Rectal smooth muscle tissue (tissue), 1 donor: ENCODE measurements around the gene PUSL1.

Source experiments
- H3K27ac ChIP-seq: one replicate; pipeline ENCODE4 v1.7.0; 2013; ENCODE audit warnings: low read depth, low read length, inconsistent platforms
- H3K27me3 ChIP-seq: one replicate; pipeline ENCODE4 v1.7.0; 2013; ENCODE audit warnings: low read length; ENCODE audit not compliant: control insufficient read depth, insufficient read depth
- H3K36me3 ChIP-seq: one replicate; pipeline ENCODE4 v1.7.0; 2013; ENCODE audit warnings: low read length; ENCODE audit not compliant: control insufficient read depth, insufficient read depth
- H3K4me1 ChIP-seq: one replicate; pipeline ENCODE4 v1.7.0; 2013; ENCODE audit warnings: low read length; ENCODE audit not compliant: control insufficient read depth, insufficient read depth
- H3K4me3 ChIP-seq: one replicate; pipeline ENCODE4 v1.7.0; 2013; ENCODE audit warnings: low read length
- H3K9ac ChIP-seq: one replicate; pipeline ENCODE4 v1.7.0; 2013; ENCODE audit warnings: low read length

The PUSL1 gene

GRCh38 chr1:1270813-1271212 lies 37.6 kb upstream of the PUSL1 start:
- Histone ChIP-seq H3K36me3 (peaks cover 7% of the 10 kb centered on the region), H3K4me3 (no peak overlapping the region), H3K27me3 (no peaks in the 10 kb centered on the region), H3K4me1 (peaks cover 19% of the 10 kb centered on the region), H3K27ac (no peak overlapping the region), H3K9ac (peak overlapping the region; percentile 16)

GRCh38 chr1:1272341-1273208 lies 35.8 kb upstream of the PUSL1 start:
- peak overlapping the region; percentile 87 for H3K9ac ChIP-seq
- H3K4me1 ChIP-seq = peaks cover 19% of the 10 kb centered on the region
- H3K36me3 ChIP-seq = peaks cover 4% of the 10 kb centered on the region
- peak overlapping the region; percentile 71 for H3K27ac ChIP-seq
- peak overlapping the region; percentile 89 for H3K4me3 ChIP-seq
- H3K27me3 ChIP-seq = no peaks in the 10 kb centered on the region

- H3K4me3 ChIP-seq = peak overlapping the region; percentile 89
- no peaks in the 10 kb centered on the region for H3K27me3 ChIP-seq
- H3K36me3 ChIP-seq = no peaks in the 10 kb centered on the region
- H3K4me1 ChIP-seq = peaks cover 19% of the 10 kb centered on the region
- peak overlapping the region; percentile 71 for H3K27ac ChIP-seq
- peak overlapping the region; percentile 87 for H3K9ac ChIP-seq
Measured at GRCh38 chr1:1273209-1273511, 35.2 kb upstream of the PUSL1 start.

- Histone ChIP-seq H3K4me1 (peaks cover 19% of the 10 kb centered on the region), H3K36me3 (no peaks in the 10 kb centered on the region), H3K9ac (peak within 1 kb of the TSS; percentile 87), H3K27me3 (no peaks in the 10 kb centered on the region), H3K27ac (peak within 1 kb of the TSS; percentile 71), H3K4me3 (peak within 1 kb of the TSS; percentile 89)
Measured at GRCh38 chr1:1273512-1274298, 34.7 kb upstream of the PUSL1 start, which contains the start of gene UBE2J2. UBE2J2 (minus strand) TSS chr1:1273854; CDS start chr1:1267992, 5,862 bp downstream.

GRCh38 chr1:1274299-1274930 lies 34.0 kb upstream of the PUSL1 start:
- Histone ChIP-seq H3K36me3 (no peaks in the 10 kb centered on the region), H3K4me3 (peak overlapping the region; percentile 72), H3K4me1 (peaks cover 19% of the 10 kb centered on the region), H3K9ac (no peak overlapping the region), H3K27ac (no peak overlapping the region), H3K27me3 (no peaks in the 10 kb centered on the region)

GRCh38 chr1:1274931-1275431 lies 33.4 kb upstream of the PUSL1 start:
- Histone ChIP-seq H3K9ac (no peak overlapping the region), H3K27ac (no peak overlapping the region), H3K27me3 (no peaks in the 10 kb centered on the region), H3K4me3 (peak overlapping the region; percentile 72), H3K36me3 (no peaks in the 10 kb centered on the region), H3K4me1 (peaks cover 19% of the 10 kb centered on the region)

GRCh38 chr1:1275836-1276235 lies 32.6 kb upstream of the PUSL1 start:
- H3K4me1 ChIP-seq = peaks cover 16% of the 10 kb centered on the region
- H3K4me3 ChIP-seq = no peak overlapping the region
- H3K27me3 ChIP-seq = no peaks in the 10 kb centered on the region
- H3K9ac ChIP-seq = no peak overlapping the region
- no peak overlapping the region for H3K27ac ChIP-seq
- H3K36me3 ChIP-seq = no peaks in the 10 kb centered on the region

- Histone ChIP-seq H3K4me1 (no peaks in the 10 kb centered on the region), H3K9ac (no peak overlapping the region), H3K27me3 (no peaks in the 10 kb centered on the region), H3K27ac (no peak overlapping the region), H3K36me3 (no peaks in the 10 kb centered on the region), H3K4me3 (no peak overlapping the region)
Measured at GRCh38 chr1:1278620-1279019, 29.8 kb upstream of the PUSL1 start.

GRCh38 chr1:1279028-1279427 lies 29.4 kb upstream of the PUSL1 start:
- Histone ChIP-seq H3K9ac (no peak overlapping the region), H3K27ac (no peak overlapping the region), H3K4me1 (no peaks in the 10 kb centered on the region), H3K36me3 (no peaks in the 10 kb centered on the region), H3K27me3 (no peaks in the 10 kb centered on the region), H3K4me3 (no peak overlapping the region)

GRCh38 chr1:1280782-1281481 lies 27.5 kb upstream of the PUSL1 start:
- Histone ChIP-seq H3K4me3 (no peak overlapping the region), H3K4me1 (no peaks in the 10 kb centered on the region), H3K9ac (no peak overlapping the region), H3K27ac (no peak overlapping the region), H3K36me3 (no peaks in the 10 kb centered on the region), H3K27me3 (peaks cover 12% of the 10 kb centered on the region)

- Histone ChIP-seq H3K9ac (no peak overlapping the region), H3K4me3 (no peak overlapping the region), H3K36me3 (no peaks in the 10 kb centered on the region), H3K4me1 (no peaks in the 10 kb centered on the region), H3K27me3 (peaks cover 13% of the 10 kb centered on the region), H3K27ac (no peak overlapping the region)
Measured at GRCh38 chr1:1281533-1282321, 26.7 kb upstream of the PUSL1 start.
